Liver (tissue), 9 donors: Measurements from ENCODE around the gene CMTM2. TPM values are rescaled to one million over a fixed set of nuclear protein-coding genes. Genes with fewer than 3 reads are reported as not detected.
A peak's percentile ranks its signal among the peaks of the same experiment; 100 is the strongest.
"Not testable (repeated sequence)": the region's sequence is repeated elsewhere in the genome, so short reads cannot be mapped to it uniquely, and the experiment has no call there.

Experiments
- DNase-seq: peaks from one replicate; pipeline ENCODE4 v3.0.0-alpha.2; 2017; ENCODE audit warnings: low spot score
- H3K27ac ChIP-seq, 2 donors: one replicate each; pipeline ENCODE4 v1.7.0; 2013; ENCODE audit warnings: inconsistent platforms in 2 of 2, low read length in 2 of 2, control low read depth in 1 of 2, low read depth in 1 of 2, mild to moderate bottlenecking in 1 of 2
- H3K27me3 ChIP-seq, 4 donors: one replicate each; pipeline versions ENCODE4 v1.6.1 to v1.7.0; 2013; ENCODE audit warnings: low read length in 3 of 4, inconsistent platforms in 1 of 4, mild to moderate bottlenecking in 1 of 4, moderate library complexity in 1 of 4; ENCODE audit not compliant: control insufficient read depth in 4 of 4, insufficient read depth in 4 of 4
- H3K36me3 ChIP-seq, 4 donors: one replicate each; pipeline versions ENCODE4 v1.6.1 to v1.7.0; 2013; ENCODE audit warnings: low read length in 3 of 4, mild to moderate bottlenecking in 3 of 4, low read depth in 1 of 4, moderate library complexity in 1 of 4; ENCODE audit not compliant: control insufficient read depth in 4 of 4, insufficient read depth in 3 of 4
- H3K4me1 ChIP-seq, 4 donors: one replicate each; pipeline versions ENCODE4 v1.6.1 to v1.7.0; 2013; ENCODE audit warnings: low read length in 3 of 4, mild to moderate bottlenecking in 3 of 4, moderate library complexity in 1 of 4; ENCODE audit not compliant: control insufficient read depth in 4 of 4, insufficient read depth in 4 of 4
- H3K4me3 ChIP-seq, 3 donors: one replicate each; pipeline versions ENCODE4 v1.6.1 to v1.7.0; 2013; ENCODE audit warnings: low read length in 3 of 3, control low read depth in 1 of 3, low read depth in 1 of 3, mild to moderate bottlenecking in 1 of 3
- H3K9ac ChIP-seq, 2 donors: one replicate each; pipeline ENCODE4 v1.7.0; 2013; ENCODE audit warnings: low read length in 2 of 2, mild to moderate bottlenecking in 2 of 2, moderate library complexity in 2 of 2, control low read depth in 1 of 2, low read depth in 1 of 2
- H3K9me3 ChIP-seq, 4 donors: one replicate each; pipeline versions ENCODE4 v1.6.1 to v1.7.0; 2013; ENCODE audit warnings: low read length in 3 of 4; ENCODE audit not compliant: control insufficient read depth in 4 of 4
- EGR1 ChIP-seq, 2 donors: IDR thresholded peaks; 2 replicates each; pipeline ENCODE4 v1.6.1; 2016 to 2018; ENCODE audit warnings: antibody characterized with exemption in 2 of 2, low read depth in 2 of 2
- FOXA1 ChIP-seq: IDR thresholded peaks from 2 replicates; pipeline ENCODE4 v1.6.1; 2016; ENCODE audit warnings: antibody characterized with exemption
- FOXA2 ChIP-seq: IDR thresholded peaks from 2 replicates; pipeline ENCODE4 v1.6.1; 2016; ENCODE audit warnings: antibody characterized with exemption
- GABPA ChIP-seq, 2 donors: IDR thresholded peaks in 1 of 2; conservative IDR thresholded peaks in 1 of 2; 2 replicates each; pipeline ENCODE4 v1.6.1; 2016; ENCODE audit warnings: antibody characterized with exemption in 2 of 2, mild to moderate bottlenecking in 1 of 2, moderate library complexity in 1 of 2
- HNF4A ChIP-seq, 2 donors: conservative IDR thresholded peaks; 2 replicates each; pipeline ENCODE4 v1.6.1; 2016; ENCODE audit warnings: antibody characterized with exemption in 2 of 2, mild to moderate bottlenecking in 2 of 2
- HNF4G ChIP-seq: IDR thresholded peaks from 2 replicates; pipeline ENCODE4 v1.6.1; 2016; ENCODE audit warnings: antibody characterized with exemption
- NR2F2 ChIP-seq: IDR thresholded peaks from 2 replicates; pipeline ENCODE4 v1.6.1; 2016; ENCODE audit warnings: antibody characterized with exemption
- RXRA ChIP-seq, 2 donors: IDR thresholded peaks; 2 replicates each; pipeline ENCODE4 v1.6.1; 2017 to 2018; ENCODE audit warnings: antibody characterized with exemption in 2 of 2, mild to moderate bottlenecking in 1 of 2
- TAF1 ChIP-seq: conservative IDR thresholded peaks from 2 replicates; pipeline ENCODE4 v1.6.1; 2016; ENCODE audit warnings: antibody characterized with exemption, mild to moderate bottlenecking
- YY1 ChIP-seq: IDR thresholded peaks from 2 replicates; pipeline ENCODE4 v1.6.1; 2016; ENCODE audit warnings: antibody characterized with exemption, mild to moderate bottlenecking
- WGBS: extraction: QIAGEN DNeasy Blood & Tissue Kit; methylation state at CpG from one replicate; pipeline ENCODE4 v1.1.7; 2013; 5-methylcytosine and 5-hydroxymethylcytosine counted together
- polyA plus RNA-seq, 2 donors: library from polyadenylated mRNA; stranded (reverse) in 1 of 2; unstranded in 1 of 2; fragments of 200-250 nt in 1 of 2; fragments of >200 nt in 1 of 2; fragmentation: Nextera tagmentation in 1 of 2; extraction: Ambion mirVana in 1 of 2; gene quantifications; one replicate each; pipeline versions ENCODE4 v1.2.1 to v1.2.3, GENCODE V29; 2013 to 2015
- total RNA-seq, 2 donors: library from RNA; depleted of rRNA; stranded (reverse); fragments of >200 nt; gene quantifications; one replicate each; pipeline ENCODE4 v1.2.3, GENCODE V29; 2014
- TF ChIP-seq, protein P1 (sequence below): IDR thresholded peaks from 2 replicates; pipeline ENCODE4 v1.6.1; 2016; ENCODE audit warnings: antibody characterized with exemption, mild to moderate bottlenecking
- TF ChIP-seq, protein P2 (sequence below): IDR thresholded peaks from 2 replicates; pipeline ENCODE4 v1.6.1; 2016; ENCODE audit warnings: antibody characterized with exemption
- TF ChIP-seq, protein P3 (sequence below): IDR thresholded peaks from 2 replicates; pipeline ENCODE4 v1.6.1; 2016; ENCODE audit warnings: antibody characterized with exemption
- TF ChIP-seq, protein P4 (sequence below): fragments of 150-350 bp; IDR thresholded peaks from 2 replicates; pipeline ENCODE4 v1.5.1; 2017; ENCODE audit warnings: improper control_type of control experiment, low read depth, low read length; ENCODE audit not compliant: missing input control
- TF ChIP-seq, protein P5 (sequence below): IDR thresholded peaks from 2 replicates; pipeline ENCODE4 v1.6.1; 2016; ENCODE audit warnings: antibody characterized with exemption
- donor health status: healthy.
- donor health status: healthy.
- donor health status: healthy.
- donor health status: healthy.
- donor health status: healthy.

The CMTM2 gene
- total and polyA plus RNA-seq, 4 donors = 0.50 to 1.1 (median 0.62) TPM

DNA sequence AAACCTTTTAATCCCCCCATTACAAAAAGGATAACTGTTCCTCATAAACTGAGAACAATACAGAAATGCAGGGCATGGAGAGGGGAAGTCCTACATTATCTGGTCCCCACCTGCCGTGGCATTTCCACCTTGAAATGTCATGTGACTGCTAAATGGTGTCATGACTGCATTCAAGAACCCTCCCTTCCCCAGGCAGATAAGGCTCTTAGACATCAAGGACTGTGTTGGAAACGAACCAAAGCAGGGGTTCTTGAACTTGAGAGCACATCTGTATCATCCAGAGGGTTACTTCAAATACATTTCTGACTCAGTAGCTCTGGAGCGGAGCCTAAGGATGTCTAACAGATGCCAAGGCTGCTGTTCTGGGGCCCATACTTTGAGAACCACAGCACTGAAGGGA is 43.6 kb downstream of the CMTM2 start:
- Histone ChIP-seq H3K36me3 (peaks cover 0 to 6% (median 0%) of the 10 kb centered on the region in 4 donors), H3K9me3 (no peaks in the 10 kb centered on the region), H3K9ac (no peak overlapping the region), H3K4me3 (no peak overlapping the region), H3K4me1 (peaks cover 0 to 15% (median 7%) of the 10 kb centered on the region in 4 donors), H3K27me3 (no peaks in the 10 kb centered on the region), H3K27ac (no peak overlapping the region)
- DNase-seq = peak; percentile 16
- WGBS = 82% methylated on average over 3 of the region's 3 CpGs
- TF ChIP-seq HNF4A (conservative IDR thresholded peaks at IDR 0.05) = no peak

DNA sequence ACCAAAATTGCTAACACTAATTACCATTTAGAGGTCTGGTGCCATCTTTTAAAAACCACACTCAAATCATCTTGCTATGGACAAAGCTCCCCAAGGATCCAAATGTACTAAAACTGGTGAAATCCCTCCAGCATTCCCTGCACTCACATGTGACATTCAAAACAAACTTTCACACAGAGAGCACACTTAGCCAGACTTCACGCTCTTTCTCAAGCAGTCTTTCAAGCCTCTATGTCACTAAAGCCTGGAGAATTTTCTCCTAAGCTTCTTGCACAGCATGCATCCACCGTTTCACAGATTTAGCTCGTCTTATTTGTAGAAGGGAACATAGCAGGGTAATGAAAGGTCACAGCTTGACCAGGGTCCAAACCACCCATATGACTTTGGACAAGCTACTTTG is 44.5 kb downstream of the CMTM2 start:
- WGBS = 91% methylated on average over 3 of the region's 3 CpGs
- Histone ChIP-seq H3K4me1 (peaks cover 0 to 7% (median 3%) of the 10 kb centered on the region in 4 donors), H3K9me3 (no peaks in the 10 kb centered on the region), H3K4me3 (no peak overlapping the region), H3K27ac (no peak overlapping the region), H3K36me3 (peaks cover 0 to 6% (median 0%) of the 10 kb centered on the region in 4 donors), H3K27me3 (no peaks in the 10 kb centered on the region), H3K9ac (no peak overlapping the region)
- DNase-seq = peak; percentile 6
- TF ChIP-seq, protein P1, sequence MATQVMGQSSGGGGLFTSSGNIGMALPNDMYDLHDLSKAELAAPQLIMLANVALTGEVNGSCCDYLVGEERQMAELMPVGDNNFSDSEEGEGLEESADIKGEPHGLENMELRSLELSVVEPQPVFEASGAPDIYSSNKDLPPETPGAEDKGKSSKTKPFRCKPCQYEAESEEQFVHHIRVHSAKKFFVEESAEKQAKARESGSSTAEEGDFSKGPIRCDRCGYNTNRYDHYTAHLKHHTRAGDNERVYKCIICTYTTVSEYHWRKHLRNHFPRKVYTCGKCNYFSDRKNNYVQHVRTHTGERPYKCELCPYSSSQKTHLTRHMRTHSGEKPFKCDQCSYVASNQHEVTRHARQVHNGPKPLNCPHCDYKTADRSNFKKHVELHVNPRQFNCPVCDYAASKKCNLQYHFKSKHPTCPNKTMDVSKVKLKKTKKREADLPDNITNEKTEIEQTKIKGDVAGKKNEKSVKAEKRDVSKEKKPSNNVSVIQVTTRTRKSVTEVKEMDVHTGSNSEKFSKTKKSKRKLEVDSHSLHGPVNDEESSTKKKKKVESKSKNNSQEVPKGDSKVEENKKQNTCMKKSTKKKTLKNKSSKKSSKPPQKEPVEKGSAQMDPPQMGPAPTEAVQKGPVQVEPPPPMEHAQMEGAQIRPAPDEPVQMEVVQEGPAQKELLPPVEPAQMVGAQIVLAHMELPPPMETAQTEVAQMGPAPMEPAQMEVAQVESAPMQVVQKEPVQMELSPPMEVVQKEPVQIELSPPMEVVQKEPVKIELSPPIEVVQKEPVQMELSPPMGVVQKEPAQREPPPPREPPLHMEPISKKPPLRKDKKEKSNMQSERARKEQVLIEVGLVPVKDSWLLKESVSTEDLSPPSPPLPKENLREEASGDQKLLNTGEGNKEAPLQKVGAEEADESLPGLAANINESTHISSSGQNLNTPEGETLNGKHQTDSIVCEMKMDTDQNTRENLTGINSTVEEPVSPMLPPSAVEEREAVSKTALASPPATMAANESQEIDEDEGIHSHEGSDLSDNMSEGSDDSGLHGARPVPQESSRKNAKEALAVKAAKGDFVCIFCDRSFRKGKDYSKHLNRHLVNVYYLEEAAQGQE = no peak
- no peak for TF ChIP-seq RXRA (IDR thresholded peaks at IDR 0.05)
- TF ChIP-seq, protein P2, sequence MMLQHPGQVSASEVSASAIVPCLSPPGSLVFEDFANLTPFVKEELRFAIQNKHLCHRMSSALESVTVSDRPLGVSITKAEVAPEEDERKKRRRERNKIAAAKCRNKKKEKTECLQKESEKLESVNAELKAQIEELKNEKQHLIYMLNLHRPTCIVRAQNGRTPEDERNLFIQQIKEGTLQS = no peak
- no peak for TF ChIP-seq FOXA1
- no peak for TF ChIP-seq GABPA (IDR thresholded peaks at IDR 0.05 in 1 of 2, conservative IDR thresholded peaks at IDR 0.05 in 1 of 2)
- no peak for TF ChIP-seq HNF4A (conservative IDR thresholded peaks at IDR 0.05)
- TF ChIP-seq, protein P3, sequence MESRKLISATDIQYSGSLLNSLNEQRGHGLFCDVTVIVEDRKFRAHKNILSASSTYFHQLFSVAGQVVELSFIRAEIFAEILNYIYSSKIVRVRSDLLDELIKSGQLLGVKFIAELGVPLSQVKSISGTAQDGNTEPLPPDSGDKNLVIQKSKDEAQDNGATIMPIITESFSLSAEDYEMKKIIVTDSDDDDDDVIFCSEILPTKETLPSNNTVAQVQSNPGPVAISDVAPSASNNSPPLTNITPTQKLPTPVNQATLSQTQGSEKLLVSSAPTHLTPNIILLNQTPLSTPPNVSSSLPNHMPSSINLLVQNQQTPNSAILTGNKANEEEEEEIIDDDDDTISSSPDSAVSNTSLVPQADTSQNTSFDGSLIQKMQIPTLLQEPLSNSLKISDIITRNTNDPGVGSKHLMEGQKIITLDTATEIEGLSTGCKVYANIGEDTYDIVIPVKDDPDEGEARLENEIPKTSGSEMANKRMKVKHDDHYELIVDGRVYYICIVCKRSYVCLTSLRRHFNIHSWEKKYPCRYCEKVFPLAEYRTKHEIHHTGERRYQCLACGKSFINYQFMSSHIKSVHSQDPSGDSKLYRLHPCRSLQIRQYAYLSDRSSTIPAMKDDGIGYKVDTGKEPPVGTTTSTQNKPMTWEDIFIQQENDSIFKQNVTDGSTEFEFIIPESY = no peak
- TF ChIP-seq EGR1 (IDR thresholded peaks at IDR 0.05; ENCODE audit: low read depth in 2 of 2) = no peak
- TF ChIP-seq YY1 = no peak
- TF ChIP-seq, protein P4, sequence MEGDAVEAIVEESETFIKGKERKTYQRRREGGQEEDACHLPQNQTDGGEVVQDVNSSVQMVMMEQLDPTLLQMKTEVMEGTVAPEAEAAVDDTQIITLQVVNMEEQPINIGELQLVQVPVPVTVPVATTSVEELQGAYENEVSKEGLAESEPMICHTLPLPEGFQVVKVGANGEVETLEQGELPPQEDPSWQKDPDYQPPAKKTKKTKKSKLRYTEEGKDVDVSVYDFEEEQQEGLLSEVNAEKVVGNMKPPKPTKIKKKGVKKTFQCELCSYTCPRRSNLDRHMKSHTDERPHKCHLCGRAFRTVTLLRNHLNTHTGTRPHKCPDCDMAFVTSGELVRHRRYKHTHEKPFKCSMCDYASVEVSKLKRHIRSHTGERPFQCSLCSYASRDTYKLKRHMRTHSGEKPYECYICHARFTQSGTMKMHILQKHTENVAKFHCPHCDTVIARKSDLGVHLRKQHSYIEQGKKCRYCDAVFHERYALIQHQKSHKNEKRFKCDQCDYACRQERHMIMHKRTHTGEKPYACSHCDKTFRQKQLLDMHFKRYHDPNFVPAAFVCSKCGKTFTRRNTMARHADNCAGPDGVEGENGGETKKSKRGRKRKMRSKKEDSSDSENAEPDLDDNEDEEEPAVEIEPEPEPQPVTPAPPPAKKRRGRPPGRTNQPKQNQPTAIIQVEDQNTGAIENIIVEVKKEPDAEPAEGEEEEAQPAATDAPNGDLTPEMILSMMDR = no peak
- TF ChIP-seq HNF4G = no peak
- TF ChIP-seq, protein P5, sequence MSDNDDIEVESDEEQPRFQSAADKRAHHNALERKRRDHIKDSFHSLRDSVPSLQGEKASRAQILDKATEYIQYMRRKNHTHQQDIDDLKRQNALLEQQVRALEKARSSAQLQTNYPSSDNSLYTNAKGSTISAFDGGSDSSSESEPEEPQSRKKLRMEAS = no peak
- no peak for TF ChIP-seq TAF1
- no peak for TF ChIP-seq FOXA2
- TF ChIP-seq NR2F2 = no peak

DNA sequence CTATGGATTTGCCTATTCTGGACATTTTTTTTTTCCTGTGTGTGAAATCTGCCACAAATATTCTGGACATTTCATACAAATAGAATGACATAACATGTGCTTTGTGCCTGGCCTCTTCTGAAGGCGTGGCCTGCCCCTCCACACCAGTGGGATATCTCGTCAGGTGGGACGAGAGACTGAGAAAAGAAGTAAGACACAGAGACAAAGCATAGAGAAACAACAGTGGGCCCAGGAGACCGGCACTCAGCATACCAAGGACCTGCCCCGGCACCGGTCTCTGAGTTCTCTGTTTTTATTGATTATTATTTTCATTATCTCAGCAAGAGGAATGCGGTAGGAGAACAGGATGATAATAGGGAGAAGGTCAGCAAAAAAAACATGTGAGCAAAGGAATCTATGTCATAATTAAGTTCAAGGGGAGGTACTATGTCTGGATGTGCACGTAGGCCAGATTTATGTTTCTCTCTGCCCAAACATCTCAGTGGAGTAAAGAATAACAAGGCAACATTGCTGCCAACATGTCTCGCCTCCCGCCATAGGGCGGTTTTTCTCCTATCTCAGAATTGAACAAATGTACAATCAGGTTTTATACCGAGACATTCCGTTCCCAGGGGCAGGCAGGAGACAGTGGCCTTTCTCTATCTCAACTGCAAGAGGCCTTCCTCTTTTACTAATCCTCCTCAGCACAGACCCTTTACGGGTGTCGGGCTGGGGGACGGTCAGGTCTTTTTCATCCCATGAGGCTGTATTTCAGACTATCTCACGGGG is 48.5 kb downstream of the CMTM2 start:
- not testable (repeated sequence) for H3K27ac ChIP-seq, H3K9me3 ChIP-seq, H3K36me3 ChIP-seq, H3K9ac ChIP-seq, H3K4me1 ChIP-seq, H3K27me3 ChIP-seq, H3K4me3 ChIP-seq
- DNase-seq = peak; percentile 6
- 92% methylated on average over 17 of the region's 17 CpGs for WGBS
